Muscle of back (tissue), 11 donors: ENCODE results near the gene RHOU. TPM values are rescaled to one million over a fixed set of nuclear protein-coding genes. Genes with fewer than 3 reads are reported as not detected.

Experiments
- DNase-seq, 3 donors: peaks; one replicate each; pipeline versions ENCODE4 v3.0.0 to v3.0.0-alpha.2; 2013
- polyA plus RNA-seq, 10 donors: library from polyadenylated mRNA; unstranded; fragments of 120-200 nt; gene quantifications; one replicate each; pipeline ENCODE4 v1.2.1, GENCODE V29; 2013; ENCODE audit not compliant: insufficient read length in 10 of 10

Gene RHOU
- polyA plus RNA-seq, 10 donors: 18.9 to 23.9 (median 21.2) TPM

GRCh38 chr1:228735871-228736586 is 750 bp downstream of the RHOU start:
- DNase-seq: peak in 2 of 3 donors; percentile 43 to 76

GRCh38 chr1:228736844-228737445 is 1.7 kb downstream of the RHOU start:
- peak in 1 of 3 donors; percentile 30 for DNase-seq

- peak in 1 of 3 donors; percentile 54 for DNase-seq
Observed at GRCh38 chr1:228737601-228738041, 2.3 kb downstream of the RHOU start.

DNA sequence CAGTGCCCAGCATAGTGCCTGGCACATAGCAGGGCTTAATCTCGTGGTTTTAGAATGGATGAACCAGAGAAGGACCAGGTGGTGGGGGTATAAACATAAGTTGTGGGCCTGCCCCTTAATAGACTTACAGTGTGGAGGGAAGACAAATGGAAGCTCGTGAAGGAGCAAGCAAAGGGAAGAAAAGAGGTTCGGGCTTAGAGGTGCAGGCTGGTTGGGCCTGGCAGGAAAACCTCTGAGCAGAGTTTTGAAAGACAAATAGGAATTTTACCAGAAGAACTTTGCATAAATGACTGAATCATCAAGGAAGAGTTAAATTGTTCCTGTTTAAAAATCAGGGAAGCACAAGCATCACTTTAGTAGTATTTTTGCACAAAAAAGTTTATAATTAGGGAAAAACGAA is 4.5 kb downstream of the RHOU start:
- no peak for DNase-seq

- peak in 1 of 3 donors; percentile 49 for DNase-seq
Observed at GRCh38 chr1:228740543-228741317, 5.5 kb downstream of the RHOU start.

DNA sequence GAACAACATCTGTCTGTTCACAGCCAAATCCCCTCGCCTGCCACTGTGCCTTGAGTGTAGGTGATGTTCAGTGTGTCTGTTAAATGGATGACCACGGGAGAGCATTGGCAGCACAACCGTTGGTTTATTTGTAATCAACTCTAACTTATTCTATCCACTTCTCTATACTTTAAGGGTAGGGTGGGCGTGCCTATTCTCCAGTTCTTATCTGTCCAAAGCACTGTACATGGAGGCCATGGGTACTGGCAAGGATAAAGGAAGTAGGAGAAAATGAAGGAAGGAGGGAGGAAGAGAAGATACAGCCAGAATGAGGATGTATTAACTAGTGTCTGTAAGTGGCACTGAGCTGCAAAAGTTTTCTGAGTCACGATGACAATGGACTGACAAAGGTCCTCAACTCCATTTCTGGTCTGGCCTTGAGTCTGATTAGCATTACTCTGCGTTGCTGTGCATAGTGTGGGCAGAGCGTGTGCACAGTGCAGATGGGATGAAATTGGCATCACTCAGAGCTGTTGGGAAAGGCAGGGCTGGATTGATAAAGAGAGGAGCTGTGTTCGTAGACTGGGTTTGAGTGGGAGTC is 7.1 kb downstream of the RHOU start:
- no peak for DNase-seq

DNA sequence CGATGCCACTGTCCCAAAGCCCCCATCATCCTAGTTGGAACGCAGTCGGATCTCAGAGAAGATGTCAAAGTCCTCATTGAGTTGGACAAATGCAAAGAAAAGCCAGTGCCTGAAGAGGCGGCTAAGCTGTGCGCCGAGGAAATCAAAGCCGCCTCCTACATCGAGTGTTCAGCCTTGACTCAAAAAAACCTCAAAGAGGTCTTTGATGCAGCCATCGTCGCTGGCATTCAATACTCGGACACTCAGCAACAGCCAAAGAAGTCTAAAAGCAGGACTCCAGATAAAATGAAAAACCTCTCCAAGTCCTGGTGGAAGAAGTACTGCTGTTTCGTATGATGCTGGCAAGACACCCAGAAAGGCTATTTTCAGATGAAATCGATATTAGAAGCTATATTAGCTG is 8.1 kb downstream of the RHOU start:
- DNase-seq: no peak

DNA sequence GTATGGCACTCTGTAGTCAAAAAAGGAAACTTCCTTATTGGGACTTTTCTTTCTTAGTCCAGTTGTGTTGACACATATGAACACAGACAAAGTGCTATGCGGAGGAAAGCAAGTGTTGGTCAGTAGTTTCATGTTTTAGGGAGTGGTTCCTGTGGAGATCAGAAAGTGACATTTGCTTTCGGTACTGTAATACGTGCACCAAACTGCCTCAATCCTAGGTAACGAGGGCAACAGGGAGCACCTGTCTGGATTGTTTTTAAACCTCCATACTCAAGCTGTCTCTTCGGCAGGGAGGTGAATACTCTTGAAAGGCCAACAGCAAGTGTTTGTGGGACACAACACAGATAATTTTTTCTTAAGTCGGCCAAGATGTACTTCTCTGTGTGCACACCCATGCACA is 9.1 kb downstream of the RHOU start:
- no peak for DNase-seq

DNA sequence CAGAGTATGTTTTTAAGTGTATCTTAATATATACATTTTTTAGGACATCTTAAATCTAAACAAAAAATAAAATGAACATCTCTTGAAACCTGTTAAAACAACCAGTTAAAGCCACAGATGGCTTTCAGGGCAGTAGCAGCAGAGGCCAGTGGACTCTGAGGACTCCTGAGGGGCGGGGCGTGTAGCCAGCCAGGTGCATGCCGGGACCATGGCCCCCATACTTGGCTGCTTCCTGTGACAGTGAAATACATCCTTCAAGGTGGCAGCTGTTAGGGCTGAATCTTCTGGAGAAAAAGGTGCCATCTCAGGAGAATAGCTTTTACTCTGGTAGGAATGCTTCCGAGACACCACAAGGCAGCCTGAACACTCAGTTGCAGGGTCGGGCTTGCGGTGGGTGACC is 9.6 kb downstream of the RHOU start:
- DNase-seq: no peak

DNA sequence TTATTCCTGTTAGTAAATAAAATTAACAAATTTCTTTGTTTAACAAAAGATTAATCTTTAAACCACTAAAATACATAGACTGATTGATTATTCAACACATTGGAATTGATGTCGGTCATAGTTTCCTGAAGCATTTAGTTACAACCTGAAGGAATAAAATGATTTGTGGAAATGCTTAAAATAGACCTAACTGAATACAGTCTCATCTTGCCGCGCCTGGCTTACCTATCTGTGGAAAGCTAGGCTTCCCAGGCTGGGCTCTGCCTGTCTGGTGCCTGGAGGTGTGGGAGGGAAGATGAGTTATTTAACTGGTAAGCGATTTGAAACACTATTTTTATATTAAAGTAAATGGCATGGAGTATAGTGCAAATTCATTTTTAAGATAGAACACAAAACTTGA is 10.2 kb downstream of the RHOU start:
- no peak for DNase-seq

GRCh38 chr1:228747301-228747935 is 12.1 kb downstream of the RHOU start:
- no peak for DNase-seq

GRCh38 chr1:228748029-228748428 is 12.8 kb downstream of the RHOU start:
- no peak for DNase-seq

GRCh38 chr1:228748431-228748830 is 13.2 kb downstream of the RHOU start:
- no peak for DNase-seq

DNA sequence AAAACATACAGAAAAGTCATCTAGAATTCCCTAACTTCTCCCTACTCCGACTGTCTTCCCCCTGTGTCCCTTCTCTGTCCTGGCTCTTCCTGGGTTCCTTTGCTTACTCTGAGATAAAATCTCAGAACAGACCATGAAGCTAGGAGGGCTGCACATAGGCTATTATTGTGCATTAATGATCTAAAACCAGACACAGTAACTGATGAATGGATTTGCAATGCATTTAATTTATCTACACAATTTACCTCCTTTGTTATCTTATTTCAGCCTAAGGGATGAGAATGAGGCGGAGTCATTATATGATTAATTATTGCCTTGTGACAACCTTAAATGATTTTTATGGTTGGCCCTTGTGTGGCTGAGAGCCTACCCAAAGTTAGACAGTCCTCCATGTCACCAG is 14.5 kb downstream of the RHOU start:
- no peak for DNase-seq

- no peak for DNase-seq
Observed at GRCh38 chr1:228750915-228751314, 15.6 kb downstream of the RHOU start.

- no peak for DNase-seq
Observed at GRCh38 chr1:228751360-228752098, 16.2 kb downstream of the RHOU start.

GRCh38 chr1:228752258-228752657 is 17.0 kb downstream of the RHOU start:
- DNase-seq: no peak

DNA sequence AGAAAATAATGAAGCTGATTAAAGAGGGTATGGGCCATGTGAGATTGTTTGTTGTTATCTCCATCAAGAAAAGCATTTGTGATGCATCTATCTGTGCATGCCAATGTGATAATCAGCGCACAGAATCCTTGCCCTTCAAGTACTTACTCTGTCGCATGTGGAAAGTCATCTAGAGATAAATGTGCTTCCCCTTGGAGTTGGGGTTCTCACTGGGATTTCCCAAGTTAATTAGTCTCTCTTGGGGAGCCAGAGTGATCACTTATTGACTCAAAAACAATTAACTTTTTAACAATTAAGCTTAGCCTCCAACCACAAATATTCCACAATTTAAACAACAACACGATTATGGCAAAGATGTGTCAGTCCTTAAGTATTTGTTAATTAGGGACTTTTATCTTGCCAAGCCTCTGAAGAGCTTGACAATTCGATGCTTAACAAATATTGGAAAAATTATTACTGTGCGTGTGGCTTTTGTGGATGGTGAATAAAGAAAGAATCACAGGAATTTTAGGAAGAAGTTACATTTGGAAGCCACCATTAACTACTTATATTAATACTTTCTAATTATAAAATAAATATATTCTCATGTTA is 17.5 kb downstream of the RHOU start:
- no peak for DNase-seq

DNA sequence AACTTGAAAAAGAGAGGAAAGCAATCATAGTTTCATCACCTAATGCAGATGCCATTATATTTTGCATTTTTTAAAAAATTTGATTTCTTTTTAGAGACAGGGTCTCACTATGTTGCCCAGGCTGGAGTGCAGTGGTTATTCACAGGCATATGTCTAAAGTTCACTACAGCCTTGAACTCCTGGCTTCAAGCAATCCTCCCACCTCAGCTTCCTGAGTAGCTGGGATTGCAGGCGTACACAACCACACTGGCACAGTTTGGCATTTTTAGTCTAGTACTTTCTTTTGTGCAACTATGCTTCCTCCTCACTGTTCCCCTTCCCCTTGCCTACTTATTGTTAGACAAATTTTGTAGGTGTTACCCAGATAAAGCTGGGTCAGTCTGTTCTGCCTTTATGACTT is 18.0 kb downstream of the RHOU start:
- no peak for DNase-seq

- peak in 2 of 3 donors; percentile 44 to 73 for DNase-seq
Observed at GRCh38 chr1:228753786-228754360, 18.6 kb downstream of the RHOU start.
